GM21528 (cell line): Measurements from ENCODE around the gene PHLDB2.

Experiments used
- ATAC-seq: cut with Tn5 transposase; IDR thresholded peaks from one replicate; pipeline ENCODE4 v1.9.1; 2021; ENCODE audit warnings: mild to moderate bottlenecking, moderate library complexity; ENCODE audit not compliant: unreplicated experiment, low FRiP score

PHLDB2 gene

GRCh38 chr3:111848778-111849177 lies 10.3 kb upstream of the PHLDB2 start:
- no peak for ATAC-seq

- no peak for ATAC-seq
These were observed 8.5 kb upstream of the PHLDB2 start for GRCh38 chr3:111850537-111850936.

- no peak for ATAC-seq
These were observed 7.5 kb upstream of the PHLDB2 start for GRCh38 chr3:111851511-111851954.

GRCh38 chr3:111852540-111852939 lies 6.5 kb upstream of the PHLDB2 start:
- no peak for ATAC-seq

- no peak for ATAC-seq
These were observed 6.0 kb upstream of the PHLDB2 start for GRCh38 chr3:111853068-111853467.

GRCh38 chr3:111854990-111855389 lies 4.1 kb upstream of the PHLDB2 start:
- no peak for ATAC-seq

- no peak for ATAC-seq
These were observed 2.6 kb upstream of the PHLDB2 start for GRCh38 chr3:111856501-111856900.

GRCh38 chr3:111857474-111857873 lies 1.6 kb upstream of the PHLDB2 start:
- no peak for ATAC-seq

GRCh38 chr3:111858642-111859041 lies 423 bp upstream of the PHLDB2 start:
- ATAC-seq: no peak

GRCh38 chr3:111859974-111860859 lies 1.2 kb downstream of the PHLDB2 start:
- peak; percentile 96 for ATAC-seq

- no peak for ATAC-seq
These were observed 2.3 kb downstream of the PHLDB2 start for GRCh38 chr3:111861391-111861790.

- no peak for ATAC-seq
These were observed 3.4 kb downstream of the PHLDB2 start for GRCh38 chr3:111862415-111862814.

- no peak for ATAC-seq
These were observed 3.9 kb downstream of the PHLDB2 start for GRCh38 chr3:111862974-111863373.

GRCh38 chr3:111863942-111864694 lies 5.1 kb downstream of the PHLDB2 start:
- no peak for ATAC-seq

- no peak for ATAC-seq
These were observed 6.0 kb downstream of the PHLDB2 start for GRCh38 chr3:111864821-111865656.

GRCh38 chr3:111867889-111868426 lies 8.9 kb downstream of the PHLDB2 start:
- no peak for ATAC-seq

GRCh38 chr3:111870620-111871019 lies 11.6 kb downstream of the PHLDB2 start:
- no peak for ATAC-seq

- ATAC-seq: no peak
These were observed 13.0 kb downstream of the PHLDB2 start for GRCh38 chr3:111871809-111872623.

GRCh38 chr3:111872979-111873378 lies 13.9 kb downstream of the PHLDB2 start:
- no peak for ATAC-seq
